Stromal cell of bone marrow (primary cell): ENCODE results near the gene MEGF11.

Experiments used
- DNase-seq: peaks from one replicate; pipeline ENCODE4 v3.0.0-alpha.2; 2012; ENCODE audit warnings: low read depth

MEGF11 gene

DNA sequence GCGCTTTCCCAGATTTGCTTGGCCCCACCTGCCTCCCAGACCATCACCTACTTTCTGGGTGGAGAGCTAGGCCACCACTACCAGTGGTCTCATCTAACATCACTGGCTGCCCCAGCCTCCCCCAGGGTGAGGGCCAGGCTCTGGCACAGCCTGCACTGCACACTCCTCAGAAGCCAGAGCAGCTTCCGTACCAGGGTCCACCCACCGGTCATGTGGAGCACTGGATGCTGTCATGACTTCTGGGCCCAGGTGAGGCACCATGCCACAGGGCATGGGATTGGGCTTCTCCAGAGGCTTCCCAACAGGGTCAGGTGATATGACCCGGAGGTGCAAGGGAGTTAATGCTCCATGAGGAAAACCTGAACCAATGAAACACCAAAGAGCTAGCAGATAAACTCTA is 14.0 kb downstream of the MEGF11 start:
- DNase-seq = no peak

DNA sequence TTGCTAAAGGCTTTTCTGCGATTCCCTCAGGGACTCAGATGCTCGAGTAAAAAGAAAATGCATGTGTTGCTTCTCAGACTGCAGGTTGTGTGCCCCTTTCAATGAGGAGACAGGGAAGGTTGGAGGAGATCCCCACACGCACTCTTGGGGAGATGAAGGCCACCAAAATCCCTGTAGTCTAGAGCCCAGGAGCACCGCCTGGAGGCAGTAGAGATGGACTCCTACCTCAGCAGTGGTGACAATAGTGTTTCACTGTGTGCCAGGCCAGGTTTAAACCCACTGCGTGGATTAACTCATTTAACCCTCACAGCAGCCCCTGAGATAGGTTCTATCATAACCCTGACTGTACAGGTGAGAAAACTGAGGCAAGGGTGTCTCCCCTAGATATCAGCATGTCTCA is 15.2 kb downstream of the MEGF11 start:
- no peak for DNase-seq

DNA sequence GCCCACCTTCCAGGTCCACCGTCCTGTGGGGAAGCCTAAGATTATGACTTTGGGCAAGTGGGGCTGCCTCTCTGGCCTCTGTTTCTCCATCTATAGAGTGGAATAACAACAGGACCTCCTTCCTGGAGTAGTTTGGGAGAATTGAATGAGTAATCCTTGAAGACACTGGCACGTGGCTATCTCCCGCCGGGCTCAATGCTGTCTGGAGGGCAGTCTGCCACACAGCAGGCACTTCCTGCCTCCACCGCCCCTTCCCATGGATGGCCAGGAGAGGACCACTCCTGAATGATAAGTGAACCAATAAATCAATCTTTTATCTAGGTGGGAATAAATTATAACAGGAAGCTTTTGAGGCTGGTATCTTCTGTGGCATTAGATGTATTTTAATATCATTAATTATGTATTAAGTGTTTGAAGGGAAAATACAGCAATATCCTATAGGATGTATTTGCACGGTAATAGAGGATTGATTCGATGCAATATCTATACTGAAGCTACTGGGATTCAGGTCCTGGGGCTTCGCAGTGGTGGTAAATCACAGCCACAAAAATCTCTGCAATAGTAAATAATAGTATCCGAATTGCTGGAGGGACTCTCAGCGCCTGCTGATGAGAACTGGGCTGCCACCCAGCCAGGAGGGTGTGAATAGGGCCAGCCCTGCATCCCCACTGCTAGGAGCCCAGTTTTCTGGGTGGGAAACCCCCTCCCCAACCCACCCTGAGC is 15.9 kb downstream of the MEGF11 start:
- no peak for DNase-seq

DNA sequence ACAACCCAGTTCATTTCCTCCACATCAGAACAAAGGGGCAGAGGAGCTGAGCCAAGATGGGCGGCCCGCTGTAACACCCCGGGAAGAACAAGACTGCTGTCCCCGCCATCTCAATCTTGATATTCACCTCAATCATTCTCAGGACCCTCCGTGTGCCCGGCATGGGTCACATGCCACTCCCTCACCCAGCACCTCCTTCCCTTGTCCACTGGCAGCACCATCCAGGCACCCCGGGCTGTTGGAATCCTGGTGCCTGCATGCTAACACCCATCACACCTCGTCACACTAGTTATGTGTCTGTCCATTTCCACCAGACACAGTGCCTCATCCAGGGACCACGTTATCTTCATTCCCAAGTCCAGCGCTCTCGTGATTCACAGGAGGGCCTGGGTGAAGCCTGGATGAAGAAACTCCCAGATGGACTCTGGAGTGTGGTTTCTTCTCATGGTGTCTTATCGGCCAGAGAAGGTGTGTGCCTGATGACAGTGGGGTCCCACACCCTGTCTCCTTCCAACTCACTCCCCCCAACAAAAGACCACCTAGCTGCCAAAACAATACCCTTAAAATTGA is 16.7 kb downstream of the MEGF11 start:
- no peak for DNase-seq

DNA sequence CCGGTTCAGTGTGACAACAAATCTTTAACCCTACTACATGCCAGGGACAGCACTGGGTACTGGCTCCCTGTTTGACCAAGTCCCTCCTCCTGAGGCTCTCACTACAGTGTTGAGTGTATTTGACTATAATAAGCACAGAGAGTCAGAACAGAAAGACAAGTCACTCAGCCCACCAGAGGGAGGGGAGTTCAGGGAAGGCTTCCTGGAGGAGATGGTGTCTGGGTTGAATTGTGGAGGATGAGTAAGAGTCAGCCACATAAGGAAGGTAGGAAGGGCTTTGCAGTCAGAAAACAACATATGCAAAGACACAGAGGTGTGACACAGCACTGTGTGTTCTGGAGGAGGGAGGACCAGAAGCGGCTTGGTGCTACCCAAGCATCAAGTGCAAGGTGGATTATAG is 17.7 kb downstream of the MEGF11 start:
- DNase-seq = no peak

DNA sequence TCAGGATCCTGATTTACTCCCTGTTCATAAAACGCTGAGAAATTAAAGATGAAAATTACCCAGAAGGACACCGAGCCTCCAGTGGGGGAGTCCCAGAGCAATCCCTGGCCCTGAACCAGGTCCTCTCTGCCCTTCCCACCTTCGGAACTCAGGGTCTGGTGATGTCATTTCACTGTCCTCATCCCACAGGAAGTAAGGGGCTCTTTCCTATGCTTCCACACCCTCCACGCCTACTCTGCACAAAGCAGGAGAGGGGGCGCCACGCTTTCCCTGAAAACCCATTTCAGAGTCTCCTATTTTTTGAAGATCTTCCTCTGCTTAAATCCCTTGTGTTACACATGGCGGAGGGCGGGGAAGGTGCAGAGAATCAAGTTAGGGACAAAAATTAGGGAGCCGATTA is 18.8 kb downstream of the MEGF11 start:
- no peak for DNase-seq

DNA sequence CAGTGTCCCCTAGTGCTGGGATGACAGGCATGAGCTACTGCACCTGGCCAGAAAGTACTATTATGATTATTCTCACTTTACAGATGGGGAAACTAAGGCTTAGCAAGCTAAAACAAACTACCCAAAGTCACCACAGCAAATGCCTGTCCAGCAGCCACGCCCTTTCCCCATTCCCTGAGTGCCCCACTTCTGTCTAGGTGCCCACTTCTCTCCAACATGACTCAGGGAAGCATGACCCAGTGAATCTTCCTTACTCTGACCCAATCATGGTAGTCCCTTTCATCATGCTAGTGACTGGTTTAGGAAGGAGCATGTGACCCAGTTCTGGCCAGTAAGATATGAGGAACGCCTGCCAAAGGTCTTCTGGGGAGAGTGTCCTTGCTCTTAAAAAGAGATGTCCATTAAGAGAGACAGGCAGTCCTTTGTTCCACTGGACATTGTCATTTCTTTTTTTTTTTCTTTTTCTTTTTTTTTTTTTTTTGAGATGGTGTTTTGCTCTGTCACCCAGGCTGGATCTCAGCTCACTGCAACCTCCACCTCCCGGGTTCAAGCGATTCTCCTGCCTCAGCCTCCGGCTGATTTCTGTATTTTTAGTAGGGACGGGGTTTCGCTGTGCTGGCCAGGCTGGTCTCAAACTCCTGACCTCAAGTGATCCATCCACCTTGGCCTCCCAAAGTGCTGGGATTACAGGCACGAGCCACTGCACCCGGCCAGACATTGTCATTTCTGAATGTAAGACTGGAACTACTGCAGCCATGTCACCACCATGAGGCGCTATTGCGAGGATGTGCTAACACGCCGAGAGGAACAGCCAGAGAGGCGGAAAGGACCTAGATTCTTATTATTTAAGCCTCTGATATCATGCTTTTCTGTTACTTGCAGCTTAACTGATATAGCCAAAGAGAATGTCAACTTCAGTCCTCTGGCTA is 19.8 kb downstream of the MEGF11 start:
- no peak for DNase-seq

DNA sequence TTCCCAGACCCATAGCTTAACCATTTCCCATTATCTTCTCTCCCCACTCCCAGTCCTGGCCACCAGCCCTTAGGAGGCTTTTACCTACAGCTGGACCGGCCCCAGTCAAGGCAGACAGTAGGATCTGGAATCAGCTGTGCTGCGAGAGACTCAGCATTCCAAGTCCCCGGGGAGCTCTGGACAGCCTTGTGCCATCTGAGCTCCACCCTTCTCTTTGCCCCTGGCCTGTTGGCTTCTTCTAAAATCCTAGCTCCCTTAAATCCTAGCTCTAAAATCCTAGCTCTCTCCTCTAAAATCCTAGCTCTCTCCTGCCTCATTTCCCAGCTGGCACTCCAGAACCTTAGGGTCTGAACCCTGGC is 21.3 kb downstream of the MEGF11 start:
- DNase-seq = no peak

DNA sequence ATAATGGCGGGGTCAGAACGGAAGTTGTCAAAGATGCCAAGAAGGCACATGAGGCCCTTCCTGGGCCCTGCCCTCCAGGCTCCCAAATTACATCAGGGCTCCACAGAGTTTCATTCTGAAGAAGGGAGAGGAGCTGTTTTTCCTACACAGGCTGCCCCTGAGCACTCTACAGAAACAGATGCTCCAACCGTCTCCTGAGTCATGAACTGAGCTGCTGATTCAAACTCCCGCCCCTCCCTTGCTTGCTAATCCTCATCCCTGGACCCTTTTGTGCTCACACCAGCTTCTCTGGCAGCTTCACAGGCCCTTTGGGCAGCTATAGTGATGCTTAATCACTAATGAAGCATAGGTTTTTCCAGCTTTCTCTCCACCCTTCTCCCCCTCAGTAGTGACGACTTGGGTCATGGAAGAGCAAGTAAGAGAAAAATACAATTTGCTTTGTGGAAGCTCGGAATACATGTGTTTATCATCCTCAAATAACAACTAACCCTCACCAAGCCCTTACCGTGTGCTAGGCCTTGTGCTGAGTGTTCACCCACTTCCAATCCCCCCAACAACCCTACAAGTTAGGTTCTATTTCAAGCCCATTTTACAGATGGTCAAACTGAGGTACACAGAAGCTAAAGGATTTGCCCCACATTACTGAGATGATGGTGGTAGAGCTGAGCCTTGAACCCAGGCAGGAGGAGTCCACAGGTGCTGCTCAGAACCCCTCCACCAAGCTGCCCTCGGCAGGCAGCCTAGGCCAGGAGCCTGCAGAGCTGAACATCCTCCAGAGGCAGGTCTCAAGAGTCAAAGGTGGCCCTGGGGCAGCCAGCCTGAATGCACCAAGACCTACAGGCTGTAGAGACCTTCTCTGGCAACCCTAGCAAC is 21.9 kb downstream of the MEGF11 start:
- peak; percentile 28 for DNase-seq

DNA sequence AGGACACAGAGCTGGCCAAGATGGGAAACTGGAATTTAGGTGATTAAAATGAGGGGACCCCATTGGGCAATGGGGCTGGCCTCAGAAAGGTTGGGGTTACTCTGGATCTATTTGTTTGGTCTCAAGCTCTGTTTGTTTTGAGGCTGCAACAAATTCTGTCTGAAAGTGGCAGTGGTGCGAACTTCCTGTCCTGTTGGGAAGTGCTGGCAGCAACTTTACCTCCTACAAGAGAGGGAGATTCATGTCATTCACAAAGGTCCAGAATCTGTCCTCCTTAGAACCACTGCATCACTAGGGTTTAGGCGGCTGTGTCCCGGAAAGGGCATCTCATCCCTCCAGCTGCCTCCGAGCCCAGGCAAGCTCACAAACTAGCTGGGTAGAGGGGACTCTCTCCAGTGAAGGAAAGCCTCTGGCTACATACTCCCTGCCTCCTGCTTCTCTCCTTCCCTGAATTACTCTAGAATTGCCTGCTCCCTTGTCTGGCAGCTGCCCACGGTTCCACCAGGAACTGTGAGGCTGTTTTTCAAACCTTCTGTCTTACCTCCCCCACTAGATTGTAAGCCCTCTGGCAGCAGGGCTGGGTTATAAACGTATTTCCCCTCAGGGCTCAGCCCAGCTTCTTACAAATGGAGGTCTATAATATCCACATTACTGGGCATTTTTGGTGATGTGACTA is 23.6 kb downstream of the MEGF11 start:
- DNase-seq = no peak

DNA sequence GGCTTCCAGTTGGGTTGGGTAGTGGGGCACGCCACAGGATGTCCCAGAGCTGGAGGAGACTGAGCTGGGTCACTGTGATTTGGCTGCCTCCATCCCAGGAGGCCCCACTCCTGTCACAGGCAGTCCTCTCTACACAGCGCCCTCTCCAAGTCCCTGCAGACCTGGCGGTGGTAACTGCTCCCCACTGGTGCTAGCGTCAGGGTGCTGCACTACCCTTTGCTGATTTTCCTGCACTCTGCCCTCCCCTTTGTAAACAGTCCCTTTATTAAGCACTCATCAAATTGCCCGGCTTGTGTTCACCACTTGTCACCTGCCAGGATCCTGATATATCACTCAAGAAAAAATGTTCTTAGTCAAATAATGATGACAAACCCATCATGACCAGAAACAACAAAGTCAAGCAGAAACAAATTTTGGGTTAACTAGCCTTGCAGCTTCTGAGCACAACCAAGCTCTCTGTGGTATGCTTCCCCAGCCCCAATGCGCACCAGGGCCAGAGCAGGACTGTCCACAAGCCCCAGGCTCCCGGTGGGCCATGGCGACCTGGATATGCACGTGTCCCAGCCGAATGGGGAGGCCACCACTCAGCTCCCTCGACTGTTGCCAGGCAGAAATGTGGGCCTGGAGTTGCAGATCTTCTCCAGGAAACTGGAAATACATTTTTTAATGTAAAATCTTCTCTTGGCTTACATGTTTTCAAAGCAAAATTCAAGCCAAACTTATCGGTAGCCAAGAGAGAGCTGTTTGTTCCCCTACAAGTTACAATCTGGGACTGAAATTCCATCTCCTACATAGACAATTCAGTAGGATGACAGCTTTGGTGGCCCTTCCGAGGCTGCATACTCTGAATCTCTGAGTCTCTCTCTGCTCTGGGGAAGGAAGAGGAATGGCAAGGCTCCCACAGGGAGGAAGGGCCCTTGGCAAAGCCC is 24.5 kb downstream of the MEGF11 start:
- no peak for DNase-seq

DNA sequence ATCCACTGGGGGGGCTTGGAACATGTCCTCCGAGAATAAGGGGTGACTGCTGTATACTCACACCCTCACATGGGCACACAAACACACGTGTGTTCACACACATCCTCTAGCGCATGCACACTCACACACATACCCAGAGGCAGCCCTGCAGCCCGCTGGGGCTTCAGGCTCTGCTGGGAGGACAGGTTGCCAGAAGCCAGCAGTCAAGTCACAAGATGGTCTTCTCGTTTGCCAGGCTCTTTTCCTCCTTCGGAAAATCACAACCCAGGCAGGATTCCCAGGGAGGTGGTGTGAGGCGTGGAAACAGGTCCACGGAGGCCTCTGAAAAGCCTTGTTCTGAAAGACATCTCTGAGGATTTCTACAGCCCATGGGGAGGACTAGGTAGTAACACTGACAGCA is 26.8 kb downstream of the MEGF11 start:
- DNase-seq = no peak

DNA sequence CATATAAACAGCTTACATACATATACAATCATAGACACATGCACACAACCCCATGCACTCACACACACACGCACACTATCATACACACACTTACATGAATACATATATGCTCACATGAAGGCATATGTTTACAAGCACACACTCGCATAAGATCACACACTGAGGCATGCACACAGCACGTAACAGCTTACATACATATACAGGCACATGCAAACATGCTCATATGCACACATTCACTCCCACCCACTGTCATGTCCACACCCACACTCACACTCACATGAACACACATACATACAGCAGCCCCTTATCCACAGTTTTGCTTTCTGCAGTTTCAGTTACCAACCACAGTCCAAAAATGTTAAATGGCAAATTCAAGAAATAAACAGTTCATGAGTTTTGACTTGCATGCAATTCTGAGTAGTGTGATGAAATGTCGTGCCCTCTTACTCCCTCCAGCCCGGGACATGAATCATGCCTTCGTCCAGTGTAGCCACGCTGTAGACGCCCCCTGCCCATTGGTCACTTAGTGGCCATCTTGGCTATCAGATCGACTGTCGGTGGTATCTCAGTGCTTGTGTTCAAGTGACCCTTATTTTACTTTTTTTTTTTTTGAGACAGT is 27.8 kb downstream of the MEGF11 start:
- DNase-seq = no peak

DNA sequence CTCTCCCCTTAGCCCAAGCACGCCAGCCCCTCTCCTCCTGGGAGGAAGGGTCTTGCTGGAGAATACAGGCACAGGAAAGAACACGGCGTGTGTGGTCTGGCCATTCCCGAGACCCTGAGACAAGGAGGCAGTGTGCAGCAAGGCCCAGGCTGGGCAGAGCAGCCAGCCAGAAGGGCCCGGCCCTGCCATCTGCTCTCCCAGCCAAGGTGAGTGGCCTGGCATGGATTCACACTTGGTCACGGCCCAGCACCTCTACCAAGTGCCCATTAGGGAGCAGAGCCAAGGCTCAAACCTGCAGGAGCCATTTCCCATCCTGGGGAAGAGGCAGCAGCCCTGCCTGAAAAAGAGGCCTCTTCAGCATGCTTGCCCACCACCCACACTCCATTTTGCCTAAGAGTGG is 28.6 kb downstream of the MEGF11 start:
- no peak for DNase-seq

DNA sequence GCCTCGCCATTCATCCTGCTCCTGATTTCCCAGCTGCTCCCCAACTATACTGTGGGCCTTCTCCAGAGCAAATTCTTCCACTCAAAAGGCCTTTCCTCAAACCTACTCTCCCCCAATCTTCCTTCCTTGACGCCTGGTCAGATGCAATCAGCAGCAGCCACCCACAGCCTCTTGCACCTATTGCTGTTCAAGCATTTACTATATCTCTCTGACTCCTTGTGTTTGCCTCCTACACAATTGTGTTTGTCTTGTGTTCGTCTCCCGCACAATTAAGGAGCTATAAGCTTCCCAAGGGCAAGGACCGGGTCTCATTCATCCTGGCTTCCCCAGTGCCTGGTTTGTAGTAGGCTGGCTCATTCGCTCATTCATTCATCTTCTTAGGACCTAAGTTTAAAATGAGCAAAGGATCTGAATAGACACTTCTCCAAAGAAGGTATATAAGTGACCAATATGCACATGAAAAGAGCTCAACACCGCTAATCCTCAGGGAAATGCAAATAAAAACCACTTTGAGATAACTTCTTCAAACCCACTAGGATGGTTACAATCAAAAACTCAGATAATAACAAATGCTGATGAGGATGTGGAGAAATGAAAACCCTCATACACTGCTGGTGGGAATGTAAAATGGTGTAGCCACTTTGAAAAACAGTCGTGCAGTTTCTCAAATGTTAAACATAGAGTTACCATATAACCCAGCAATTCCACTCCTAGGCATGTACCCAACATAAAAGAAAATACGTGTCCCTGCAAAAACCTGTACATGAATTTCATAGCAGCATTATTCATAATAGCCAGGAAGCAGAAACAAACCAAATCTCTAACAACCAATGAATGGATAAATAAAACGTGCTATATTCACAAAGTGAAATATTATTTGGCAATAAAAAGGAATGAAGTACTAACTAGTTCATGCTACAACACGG is 31.0 kb downstream of the MEGF11 start:
- no peak for DNase-seq

DNA sequence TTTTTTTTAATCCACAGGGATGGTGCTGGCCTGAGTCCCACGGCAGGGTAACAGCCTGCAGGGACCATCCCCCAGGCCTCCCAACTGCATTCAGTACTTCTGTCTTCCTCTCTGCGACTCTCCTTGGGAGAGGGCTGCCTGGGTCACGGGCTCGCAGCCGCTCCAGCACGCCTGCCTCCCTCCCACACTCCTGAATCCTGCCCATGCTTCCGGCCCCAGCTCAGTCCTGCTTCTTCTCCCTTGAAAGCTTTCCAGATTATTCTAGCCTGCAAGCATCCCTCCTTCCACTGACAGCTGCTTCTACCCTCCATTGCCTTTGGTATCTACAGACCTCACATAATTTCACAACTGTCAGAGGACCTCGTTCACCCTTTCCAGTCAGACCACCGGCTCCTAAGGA is 32.4 kb downstream of the MEGF11 start:
- no peak for DNase-seq

DNA sequence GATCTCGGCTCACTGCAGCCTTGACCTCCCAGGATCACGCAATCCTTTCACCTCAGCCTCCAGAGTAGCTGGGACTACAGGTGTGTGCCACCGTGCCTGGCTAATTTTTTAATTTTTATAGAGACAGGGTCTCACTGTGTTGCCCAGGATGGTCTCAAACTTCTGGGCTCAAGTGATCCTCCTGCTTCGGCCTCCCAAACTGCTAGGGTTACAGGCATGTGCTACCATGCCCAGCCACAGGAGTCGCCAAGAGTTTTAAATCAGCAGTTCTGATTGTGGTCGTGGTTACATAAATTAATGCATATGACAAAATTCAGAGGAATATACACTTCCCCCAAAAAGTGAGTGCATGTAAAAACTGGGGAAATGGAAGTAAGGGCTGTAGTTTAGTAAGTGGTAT is 32.9 kb downstream of the MEGF11 start:
- no peak for DNase-seq

DNA sequence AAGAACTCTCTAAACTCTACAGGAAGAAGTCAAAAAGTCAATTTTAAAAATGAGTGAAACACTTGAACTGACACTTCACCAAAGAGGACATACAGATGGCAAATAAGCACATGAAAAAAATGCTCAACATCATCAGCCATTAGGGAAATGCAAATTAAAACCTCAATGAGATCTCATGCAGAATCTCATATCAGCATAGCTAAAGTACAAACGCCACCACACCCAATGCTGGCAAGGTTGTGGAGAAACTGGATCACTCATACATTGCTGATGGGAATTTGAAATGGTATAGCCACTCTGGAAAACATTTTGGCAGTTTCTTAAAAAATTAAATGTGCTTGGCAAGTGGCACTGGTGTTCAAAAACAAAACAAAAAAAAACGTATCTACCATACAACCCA is 34.2 kb downstream of the MEGF11 start:
- no peak for DNase-seq

DNA sequence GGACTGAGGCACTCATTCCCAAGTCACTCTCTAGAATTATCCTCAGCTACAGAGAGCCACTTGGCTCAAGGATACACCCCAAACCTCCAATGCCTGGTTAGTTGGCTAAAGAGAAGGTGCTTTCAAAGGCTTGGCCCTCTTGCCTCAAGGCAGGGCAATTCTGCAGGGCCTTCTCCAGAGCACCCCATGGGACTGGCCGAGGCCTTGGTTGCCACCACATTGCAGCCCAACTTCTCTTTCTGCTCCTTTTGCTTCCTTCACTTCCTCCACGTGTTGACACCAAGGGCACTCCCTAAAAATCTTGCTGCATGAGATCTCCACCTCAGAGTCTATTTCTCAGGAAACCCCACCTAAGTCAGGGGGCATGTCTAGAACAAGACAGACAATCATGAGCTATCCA is 36.7 kb downstream of the MEGF11 start:
- no peak for DNase-seq
